PC-3 (cell line): ENCODE measurements around the gene RPS25. TPM values are rescaled to one million over a fixed set of nuclear protein-coding genes. Genes with fewer than 3 reads are reported as not detected.
"Not testable (repeated sequence)": the region's sequence is repeated elsewhere in the genome, so short reads cannot be mapped to it uniquely, and the experiment has no call there.

Experiments
- ATAC-seq: fragments of 200-7000 bp; cut with Tn5 transposase; 2 replicates; pipeline ENCODE4 v1.9.1; 2020; ENCODE audit warnings: mild to moderate bottlenecking, moderate library complexity
- BruUV-seq: library from RNA; stranded (reverse); fragments of 400-500 nt; replicated peaks from 2 replicates; lab custom pipeline; 2021; lab: Mats Ljungman, UMichigan
- CTCF ChIA-PET: fragments of 300-600 bp; sonication (Branson Sonifier 250); formaldehyde crosslinking; loops from one replicate; lab custom pipeline; 2022; ENCODE audit warnings: antibody characterized with exemption; lab: Charles Lee
- POLR2A ChIA-PET: fragments of 300-600 bp; sonication (Branson Sonifier 250); formaldehyde crosslinking; loops from one replicate; lab custom pipeline; 2022; ENCODE audit warnings: antibody characterized with exemption; ENCODE audit not compliant: unreplicated experiment; lab: Charles Lee
- DNase-seq: peaks from one replicate; pipeline ENCODE4 v3.0.0-alpha.2; 2015
- H2AFZ ChIP-seq: fragments of 300-600 bp; sonication (generic); 2 replicates; pipeline ENCODE4 v1.6.0; 2016; ENCODE audit warnings: antibody characterized with exemption, low read length
- H3F3A ChIP-seq: fragments of 300-600 bp; sonication (generic); one replicate; pipeline ENCODE4 v1.6.0; 2017; ENCODE audit warnings: antibody characterized with exemption, low read length, control low read depth, mild to moderate bottlenecking; ENCODE audit not compliant: unreplicated experiment
- H3K27ac ChIP-seq: fragments of 300-600 bp; sonication (generic); 2 replicates; pipeline ENCODE4 v1.5.1; 2016; ENCODE audit warnings: mild to moderate bottlenecking, low read length
- H3K27me3 ChIP-seq: fragments of 300-600 bp; sonication (generic); 2 replicates; pipeline ENCODE4 v1.6.1; 2016; ENCODE audit warnings: low read length, mixed read lengths
- H3K36me3 ChIP-seq: fragments of 300-600 bp; sonication (generic); 2 replicates; pipeline ENCODE4 v1.6.1; 2016; ENCODE audit warnings: low read depth, mixed run types, low read length, mixed read lengths
- H3K4me1 ChIP-seq: fragments of 300-600 bp; sonication (generic); 2 replicates; pipeline ENCODE4 v1.5.1; 2016; ENCODE audit warnings: low read length; ENCODE audit not compliant: insufficient read depth
- H3K4me2 ChIP-seq: fragments of 300-600 bp; sonication (generic); 2 replicates; pipeline ENCODE4 v1.6.0; 2016; ENCODE audit warnings: low read length
- H3K4me3 ChIP-seq: fragments of 300-600 bp; sonication (generic); 2 replicates; pipeline ENCODE4 v1.5.1; 2016; ENCODE audit warnings: mild to moderate bottlenecking, low read length, mixed read lengths
- H3K79me2 ChIP-seq: fragments of 300-600 bp; sonication (generic); 2 replicates; pipeline ENCODE4 v1.6.1; 2017; ENCODE audit warnings: low read length, mixed read lengths
- H3K9ac ChIP-seq: fragments of 300-600 bp; sonication (generic); 2 replicates; pipeline ENCODE4 v1.6.0; 2016; ENCODE audit warnings: mild to moderate bottlenecking, low read length
- H3K9me2 ChIP-seq: fragments of 300-600 bp; sonication (generic); replicated peaks from 2 replicates; pipeline ENCODE4 v1.6.1; 2016; ENCODE audit warnings: mixed run types, low read length, mixed read lengths
- H3K9me3 ChIP-seq: fragments of 300-600 bp; sonication (generic); 2 replicates; pipeline ENCODE4 v1.6.1; 2016; ENCODE audit warnings: low read length, mixed read lengths
- H4K20me1 ChIP-seq: fragments of 300-600 bp; sonication (generic); 2 replicates; pipeline ENCODE4 v1.6.1; 2016; ENCODE audit warnings: low read length, mixed read lengths
- CTCF ChIP-seq: fragments of 300-600 bp; sonication (generic); conservative IDR thresholded peaks from 2 replicates; pipeline ENCODE4 v1.5.1; 2017; ENCODE audit warnings: antibody characterized with exemption, low read depth, mild to moderate bottlenecking, low read length
- EZH2 ChIP-seq: fragments of 300-600 bp; sonication (generic); IDR thresholded peaks from one replicate; pipeline ENCODE4 v1.6.1; 2017; ENCODE audit warnings: antibody characterized with exemption, mild to moderate bottlenecking, low read length; ENCODE audit not compliant: unreplicated experiment
- EZH2phosphoT487 ChIP-seq: fragments of 300-600 bp; sonication (generic); IDR thresholded peaks from 2 replicates; pipeline ENCODE4 v1.6.1; 2018; ENCODE audit warnings: mild to moderate bottlenecking, antibody characterized with exemption, low read length, borderline replicate concordance
- intact Hi-C: fragments of 100-400 bp; cut with micrococcal nuclease; formaldehyde crosslinking; loops from 2 replicates; pipeline ENCODE4 v1.9.0; 2023
- total RNA-seq: library from RNA; depleted of rRNA; stranded (reverse); fragments of >200 nt; gene quantifications from 2 replicates; pipeline ENCODE4 v1.2.3, GENCODE V29; 2014

RPS25 gene
- total RNA-seq, 1 experiment from 2014 or later, result 931 TPM

- ATAC-seq (no peak), DNase-seq (peak; percentile 19)
- H3K9ac ChIP-seq, result no peak overlapping the region
- no peak overlapping the region for H3K4me3 ChIP-seq
- H4K20me1 ChIP-seq, result no peaks in the 10 kb centered on the region
- H3K36me3 ChIP-seq, result no peaks in the 10 kb centered on the region
- H2AFZ ChIP-seq, result no peak overlapping the region
- H3F3A ChIP-seq, result no peaks in the 10 kb centered on the region
- intact Hi-C loops, result no loop called here
- H3K4me1 ChIP-seq, result no peaks in the 10 kb centered on the region
- no peaks in the 10 kb centered on the region for H3K9me3 ChIP-seq
- no peaks in the 10 kb centered on the region for H3K79me2 ChIP-seq
- H3K9me2 ChIP-seq, result no peaks in the 10 kb centered on the region
- TF ChIP-seq EZH2phosphoT487, result no peak
- TF ChIP-seq EZH2, result no peak
- TF ChIP-seq CTCF, result no peak
- H3K4me2 ChIP-seq, result no peak overlapping the region
- ChIA-PET CTCF (no interaction called here), POLR2A (no interaction called here)
- H3K27me3 ChIP-seq, result no peaks in the 10 kb centered on the region
- no TSS peak for BruUV-seq
- no peak overlapping the region for H3K27ac ChIP-seq
Observed at GRCh38 chr11:118975771-118976709, 42.1 kb downstream of the RPS25 start.

- Histone ChIP-seq H3K79me2 (no peaks in the 10 kb centered on the region), H3K9me2 (no peaks in the 10 kb centered on the region), H3K36me3 (no peaks in the 10 kb centered on the region), H3K27ac (no peak overlapping the region), H4K20me1 (no peaks in the 10 kb centered on the region), H3F3A (no peaks in the 10 kb centered on the region), H3K9ac (no peak overlapping the region), H3K4me2 (no peak overlapping the region), H3K9me3 (no peaks in the 10 kb centered on the region), H3K4me1 (no peaks in the 10 kb centered on the region), H3K4me3 (no peak overlapping the region), H2AFZ (no peak overlapping the region), H3K27me3 (no peaks in the 10 kb centered on the region)
- BruUV-seq, result no TSS peak
- CTCF ChIA-PET, result no interaction called here
- POLR2A ChIA-PET, result no interaction called here
- DNase-seq (peak; percentile 23), ATAC-seq (peak; percentile 29)
- TF ChIP-seq EZH2phosphoT487, result no peak
- TF ChIP-seq CTCF, result no peak
- no peak for TF ChIP-seq EZH2
- intact Hi-C loops, result no loop called here
Observed at GRCh38 chr11:118973985-118974384, 44.2 kb downstream of the RPS25 start.

- no peaks in the 10 kb centered on the region for H3K4me1 ChIP-seq
- no peak within 1 kb of the TSS for H2AFZ ChIP-seq
- no peak within 1 kb of the TSS for H3K4me3 ChIP-seq
- no peaks in the 10 kb centered on the region for H3K27me3 ChIP-seq
- no peak within 1 kb of the TSS for H3K9ac ChIP-seq
- no peak for DNase-seq
- POLR2A ChIA-PET, result interaction anchor here (0.6 kb wide), 1 partner anchor 14 kb away, joined by 3 read pairs; no protein-coding TSS in a partner anchor
- no peaks in the 10 kb centered on the region for H3K9me2 ChIP-seq
- no peaks in the 10 kb centered on the region for H4K20me1 ChIP-seq
- H3K79me2 ChIP-seq, result no peaks in the 10 kb centered on the region
- H3K36me3 ChIP-seq, result no peaks in the 10 kb centered on the region
- intact Hi-C loops, result no loop called here
- no TSS peak for BruUV-seq
- no peak within 1 kb of the TSS for H3K4me2 ChIP-seq
- CTCF ChIA-PET, result no interaction called here
- H3K9me3 ChIP-seq, result no peaks in the 10 kb centered on the region
- H3K27ac ChIP-seq, result no peak within 1 kb of the TSS
- TF ChIP-seq EZH2 (no peak), EZH2phosphoT487 (no peak), CTCF (no peak)
- H3F3A ChIP-seq, result no peaks in the 10 kb centered on the region
- no peak for ATAC-seq
Observed at GRCh38 chr11:118971646-118972045, 46.5 kb downstream of the RPS25 start, which contains the start of gene FOXR1. TSS of gene FOXR1 (plus strand) at chr11:118971761. CDS start at chr11:118971932, 171 bp downstream.

GRCh38 chr11:118969508-118969907, 48.6 kb downstream of the RPS25 start:
- ATAC-seq, H3K79me2 ChIP-seq, H3K9me3 ChIP-seq, H3K4me3 ChIP-seq, intact Hi-C loops, H3K4me1 ChIP-seq, H2AFZ ChIP-seq, H3K27ac ChIP-seq, POLR2A ChIA-PET, H3K27me3 ChIP-seq, H3K36me3 ChIP-seq, DNase-seq, H3K4me2 ChIP-seq, BruUV-seq, H3F3A ChIP-seq, H3K9me2 ChIP-seq, CTCF ChIA-PET, H3K9ac ChIP-seq, H4K20me1 ChIP-seq: not testable (repeated sequence)
